Embryonic facial prominence (tissue), 1 donor: ENCODE measurements around the gene EFEMP2.
A peak's percentile ranks its signal among the peaks of the same experiment; 100 is the strongest.

Source experiments
- DNase-seq: peaks from one replicate; pipeline ENCODE4 v3.0.0-alpha.2; 2016; ENCODE audit errors: extremely low spot score

Gene EFEMP2

GRCh38 chr11:65866509-65867283 lies 5.9 kb downstream of the EFEMP2 start:
- no peak for DNase-seq

GRCh38 chr11:65865550-65866172 lies 6.9 kb downstream of the EFEMP2 start:
- no peak for DNase-seq

- DNase-seq = no peak
Measured at GRCh38 chr11:65864706-65865471, 7.7 kb downstream of the EFEMP2 start.

GRCh38 chr11:65863889-65864705 lies 8.5 kb downstream of the EFEMP2 start:
- DNase-seq = no peak

- DNase-seq = no peak
Measured at GRCh38 chr11:65862941-65863888, 9.4 kb downstream of the EFEMP2 start.

- no peak for DNase-seq
Measured at GRCh38 chr11:65862191-65862735, 10.3 kb downstream of the EFEMP2 start.

GRCh38 chr11:65861533-65862183 lies 10.9 kb downstream of the EFEMP2 start:
- DNase-seq = no peak

GRCh38 chr11:65861165-65861505 lies 11.5 kb downstream of the EFEMP2 start:
- DNase-seq = peak; percentile 8

- peak; percentile 93 for DNase-seq
Measured at GRCh38 chr11:65860278-65861164, 12.1 kb downstream of the EFEMP2 start, which contains the start of gene MUS81. Gene MUS81, plus strand, starts transcription at chr11:65860433. Its CDS starts 321 bp downstream, at chr11:65860754.

- DNase-seq = no peak
Measured at GRCh38 chr11:65859812-65860277, 12.8 kb downstream of the EFEMP2 start.

- DNase-seq = peak; percentile 96
Measured at GRCh38 chr11:65859095-65859811, 13.3 kb downstream of the EFEMP2 start.

- no peak for DNase-seq
Measured at GRCh38 chr11:65858681-65859087, 13.9 kb downstream of the EFEMP2 start.

GRCh38 chr11:65857853-65858680 lies 14.5 kb downstream of the EFEMP2 start, which contains the start of gene CFL1:
Gene CFL1, minus strand, starts transcription at chr11:65858180. Its CDS starts 81 bp downstream, at chr11:65858099.
- peak; percentile 95 for DNase-seq

GRCh38 chr11:65857500-65857852 lies 15.1 kb downstream of the EFEMP2 start:
- no peak for DNase-seq

GRCh38 chr11:65856689-65857499 lies 15.7 kb downstream of the EFEMP2 start:
- peak; percentile 4 for DNase-seq

GRCh38 chr11:65855927-65856363 lies 16.7 kb downstream of the EFEMP2 start:
- DNase-seq = no peak
